ENCODE data around the gene IGSF1. TPM values are rescaled to one million over a fixed set of nuclear protein-coding genes. Genes with fewer than 3 reads are reported as not detected.

IGSF1 gene
- total RNA-seq, 1 experiment from 2014 or later: 0.79 TPM

DNA sequence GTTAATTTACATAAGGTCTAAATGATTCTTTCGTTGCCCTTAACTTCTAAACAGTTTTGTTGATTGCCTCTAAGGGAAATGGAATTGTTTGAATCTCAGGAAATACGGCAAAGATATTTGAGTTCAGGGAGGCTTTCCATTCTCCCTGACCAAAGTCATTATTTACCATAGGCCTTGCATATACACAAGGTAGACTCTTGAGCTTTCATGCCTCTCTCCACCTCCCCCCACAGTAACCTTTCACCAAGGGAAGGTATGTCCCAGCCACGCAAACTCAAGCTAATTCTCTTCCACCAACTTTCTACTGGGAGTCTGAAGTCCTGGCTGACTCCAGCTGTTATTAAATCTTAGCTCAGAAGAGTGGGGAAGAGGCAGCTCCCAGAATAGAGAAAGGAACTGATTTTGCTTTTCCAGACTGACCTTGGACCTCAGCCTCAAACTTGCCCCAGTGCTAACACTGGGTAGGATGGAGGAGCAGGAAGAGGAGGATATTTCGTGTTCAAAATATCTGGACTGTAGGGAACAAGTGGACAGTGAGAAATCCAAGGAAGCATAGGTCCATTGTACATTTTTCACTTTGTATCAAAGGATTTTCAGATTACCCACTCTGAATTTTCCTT lies 1.4 kb downstream of the IGSF1 start (continued):
- no peak for TF ChIP-seq SIN3A (IDR thresholded peaks at IDR 0.05; ENCODE audit: low read depth)
- TF ChIP-seq POLR2A (IDR thresholded peaks at IDR 0.05; ENCODE audit: borderline replicate concordance, extremely low read depth, insufficient read depth, insufficient read length): no peak
- TF ChIP-seq RAD21 (IDR thresholded peaks at IDR 0.05; ENCODE audit: low read depth): no peak
- TF ChIP-seq EZH2 (IDR thresholded peaks at IDR 0.05): no peak
- no peak for TF ChIP-seq SP1 (IDR thresholded peaks at IDR 0.05; ENCODE audit: low read depth)

DNA sequence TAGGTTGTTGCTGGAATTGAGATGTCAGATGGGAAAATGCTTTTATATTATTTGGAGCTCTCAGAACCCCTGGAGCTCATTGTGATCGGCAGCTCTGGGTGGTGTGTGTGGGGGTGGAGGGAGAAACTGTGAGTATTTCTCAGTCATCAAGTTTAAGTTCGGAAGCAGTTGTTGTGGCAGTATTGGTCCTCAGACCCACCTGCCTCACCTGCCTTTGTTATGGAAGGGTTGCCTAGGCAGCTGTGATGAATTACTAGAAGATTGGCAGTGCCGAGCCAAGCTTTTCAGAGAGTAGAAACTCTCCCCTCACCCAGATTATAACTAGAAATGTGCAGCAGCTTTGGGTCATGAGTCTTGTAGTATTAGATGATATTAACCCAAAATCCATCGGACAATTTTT lies 9.5 kb downstream of the IGSF1 start:
- H3K79me2 ChIP-seq (ENCODE audit: insufficient read depth, low read length): no peaks in the 10 kb centered on the region
- TF ChIP-seq ZFX (IDR thresholded peaks at IDR 0.05) (no peak), CBX3 (IDR thresholded peaks at IDR 0.05; ENCODE audit: low read depth) (no peak), YY1 (IDR thresholded peaks at IDR 0.05; ENCODE audit: extremely low read depth, insufficient replicate concordance, low read depth, low read length) (no peak), JUND (IDR thresholded peaks at IDR 0.05) (no peak), POLR2A (IDR thresholded peaks at IDR 0.05; ENCODE audit: borderline replicate concordance, extremely low read depth, insufficient read depth, insufficient read length) (no peak)
- TF ChIP-seq, protein P1, sequence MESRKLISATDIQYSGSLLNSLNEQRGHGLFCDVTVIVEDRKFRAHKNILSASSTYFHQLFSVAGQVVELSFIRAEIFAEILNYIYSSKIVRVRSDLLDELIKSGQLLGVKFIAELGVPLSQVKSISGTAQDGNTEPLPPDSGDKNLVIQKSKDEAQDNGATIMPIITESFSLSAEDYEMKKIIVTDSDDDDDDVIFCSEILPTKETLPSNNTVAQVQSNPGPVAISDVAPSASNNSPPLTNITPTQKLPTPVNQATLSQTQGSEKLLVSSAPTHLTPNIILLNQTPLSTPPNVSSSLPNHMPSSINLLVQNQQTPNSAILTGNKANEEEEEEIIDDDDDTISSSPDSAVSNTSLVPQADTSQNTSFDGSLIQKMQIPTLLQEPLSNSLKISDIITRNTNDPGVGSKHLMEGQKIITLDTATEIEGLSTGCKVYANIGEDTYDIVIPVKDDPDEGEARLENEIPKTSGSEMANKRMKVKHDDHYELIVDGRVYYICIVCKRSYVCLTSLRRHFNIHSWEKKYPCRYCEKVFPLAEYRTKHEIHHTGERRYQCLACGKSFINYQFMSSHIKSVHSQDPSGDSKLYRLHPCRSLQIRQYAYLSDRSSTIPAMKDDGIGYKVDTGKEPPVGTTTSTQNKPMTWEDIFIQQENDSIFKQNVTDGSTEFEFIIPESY (IDR thresholded peaks at IDR 0.05; ENCODE audit: extremely low read depth, insufficient replicate concordance, low read length): no peak
- TF ChIP-seq, protein P2, sequence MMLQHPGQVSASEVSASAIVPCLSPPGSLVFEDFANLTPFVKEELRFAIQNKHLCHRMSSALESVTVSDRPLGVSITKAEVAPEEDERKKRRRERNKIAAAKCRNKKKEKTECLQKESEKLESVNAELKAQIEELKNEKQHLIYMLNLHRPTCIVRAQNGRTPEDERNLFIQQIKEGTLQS (IDR thresholded peaks at IDR 0.05): no peak
- TF ChIP-seq, protein P3, sequence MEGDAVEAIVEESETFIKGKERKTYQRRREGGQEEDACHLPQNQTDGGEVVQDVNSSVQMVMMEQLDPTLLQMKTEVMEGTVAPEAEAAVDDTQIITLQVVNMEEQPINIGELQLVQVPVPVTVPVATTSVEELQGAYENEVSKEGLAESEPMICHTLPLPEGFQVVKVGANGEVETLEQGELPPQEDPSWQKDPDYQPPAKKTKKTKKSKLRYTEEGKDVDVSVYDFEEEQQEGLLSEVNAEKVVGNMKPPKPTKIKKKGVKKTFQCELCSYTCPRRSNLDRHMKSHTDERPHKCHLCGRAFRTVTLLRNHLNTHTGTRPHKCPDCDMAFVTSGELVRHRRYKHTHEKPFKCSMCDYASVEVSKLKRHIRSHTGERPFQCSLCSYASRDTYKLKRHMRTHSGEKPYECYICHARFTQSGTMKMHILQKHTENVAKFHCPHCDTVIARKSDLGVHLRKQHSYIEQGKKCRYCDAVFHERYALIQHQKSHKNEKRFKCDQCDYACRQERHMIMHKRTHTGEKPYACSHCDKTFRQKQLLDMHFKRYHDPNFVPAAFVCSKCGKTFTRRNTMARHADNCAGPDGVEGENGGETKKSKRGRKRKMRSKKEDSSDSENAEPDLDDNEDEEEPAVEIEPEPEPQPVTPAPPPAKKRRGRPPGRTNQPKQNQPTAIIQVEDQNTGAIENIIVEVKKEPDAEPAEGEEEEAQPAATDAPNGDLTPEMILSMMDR (IDR thresholded peaks at IDR 0.05 in 2 of 3, conservative IDR thresholded peaks at IDR 0.05 in 1 of 3; ENCODE audit: borderline replicate concordance in 1 of 3, insufficient read depth in 1 of 3, low read depth in 2 of 3, low read length in 2 of 3): no peak
- no peaks in the 10 kb centered on the region for H3K4me1 ChIP-seq (ENCODE audit: control insufficient read depth in 1 of 2, insufficient read depth in 2 of 2, low read length in 2 of 2)
- ChIA-PET CTCF (no interaction called here), POLR2A (no interaction called here), RAD21 (ENCODE audit: low non-redundant PET in 1 of 2, low total read pairs in 2 of 2, uncharacterized antibody in 2 of 2, unreplicated experiment in 2 of 2) (no interaction called here)
- no TSS peak for BruUV-seq (replicated peaks)
- H3K27ac ChIP-seq (ENCODE audit: low read depth, low read length): no peak overlapping the region
- H4K20me1 ChIP-seq (ENCODE audit: insufficient read depth): no peaks in the 10 kb centered on the region
- no peaks in the 10 kb centered on the region for H3K27me3 ChIP-seq (ENCODE audit: insufficient read depth, low read length)
- intact Hi-C loops (cut with micrococcal nuclease): no loop called here
- no peak for DNase-seq (ENCODE audit: low read depth, low spot score)
- no peaks in the 10 kb centered on the region for H3K9me3 ChIP-seq (ENCODE audit: control insufficient read depth in 1 of 2, insufficient read depth in 1 of 2, low read depth in 1 of 2, low read length in 2 of 2)
- no peak overlapping the region for H2AFZ ChIP-seq (ENCODE audit: low read depth, low read length, poor library complexity, severe bottlenecking)
- H3K4me3 ChIP-seq (replicated peaks in 1 of 2; ENCODE audit: low read depth in 1 of 2, low read length in 2 of 2): no peak overlapping the region
- no peaks in the 10 kb centered on the region for H3K36me3 ChIP-seq (ENCODE audit: control insufficient read depth in 1 of 2, insufficient read depth in 2 of 2, low read length in 2 of 2)
- no peak for ATAC-seq
- H3K9ac ChIP-seq (ENCODE audit: low read length): no peak overlapping the region
- no peaks in the 10 kb centered on the region for H3K9me2 ChIP-seq (ENCODE audit: insufficient read depth)
- H3K4me2 ChIP-seq (ENCODE audit: low read length): no peak overlapping the region
